Keratinocyte (primary cell): ENCODE results near the gene TMCC1.

Source experiments
- CTCF ChIP-seq, 3 experiments: IDR thresholded peaks in 1 of 3; conservative IDR thresholded peaks in 1 of 3; optimal IDR thresholded peaks in 1 of 3; 2 replicates in 2 of 3; 3 replicates in 1 of 3; pipeline versions ENCODE3 to v1.5.1; 2011; ENCODE audit warnings: low read length in 3 of 3, mild to moderate bottlenecking in 3 of 3, moderate library complexity in 2 of 3, control low read depth in 1 of 3, inconsistent platforms in 1 of 3; ENCODE audit not compliant: insufficient read depth in 2 of 3; ENCODE audit errors: extremely low read depth in 1 of 3
- EZH2 ChIP-seq: IDR thresholded peaks from one replicate; pipeline ENCODE4 v1.6.1; 2012; ENCODE audit warnings: inconsistent platforms, mild to moderate bottlenecking, low read length, moderate library complexity

- no peak for TF ChIP-seq CTCF (optimal IDR thresholded peaks at IDR 0.05 in 1 of 3, IDR thresholded peaks at IDR 0.05 in 1 of 3, conservative IDR thresholded peaks at IDR 0.05 in 1 of 3; ENCODE audit: extremely low read depth in 1 of 3, insufficient read depth in 2 of 3, low read length in 3 of 3)
- TF ChIP-seq EZH2, result no peak
Measured at GRCh38 chr3:129613367-129613740, 280.2 kb downstream of the TMCC1 start.
